WERI-Rb-1 (cell line): Measurements from ENCODE around the gene HIVEP3.
A peak's percentile ranks its signal among the peaks of the same experiment; 100 is the strongest.

ENCODE experiments used
- DNase-seq: peaks from one replicate; pipeline ENCODE4 v3.0.0-alpha.2; 2020
- H3K27ac ChIP-seq: fragments of 250-450 bp; sonication (Bioruptor Pico); 2 replicates; pipeline ENCODE4 v1.5.1; 2020; ENCODE audit warnings: mild to moderate bottlenecking, moderate library complexity
- H3K27me3 ChIP-seq: fragments of 250-450 bp; sonication (Bioruptor Pico); 2 replicates; pipeline ENCODE4 v1.5.1; 2021; ENCODE audit warnings: mild to moderate bottlenecking, low read depth, moderate library complexity; ENCODE audit not compliant: insufficient read depth, severe bottlenecking
- H3K36me3 ChIP-seq: fragments of 250-450 bp; sonication (Bioruptor Pico); 2 replicates; pipeline ENCODE4 v1.5.1; 2020; ENCODE audit warnings: mild to moderate bottlenecking, moderate library complexity
- H3K4me3 ChIP-seq: 2 replicates; pipeline ENCODE4 v1.5.1; 2011; ENCODE audit warnings: low read depth, mild to moderate bottlenecking, control low read depth, low read length
- H3K9me3 ChIP-seq: fragments of 250-450 bp; sonication (Bioruptor Pico); 2 replicates; pipeline ENCODE4 v1.5.1; 2021; ENCODE audit warnings: mild to moderate bottlenecking, moderate library complexity; ENCODE audit not compliant: severe bottlenecking
- TF ChIP-seq, protein P1 (sequence below): IDR thresholded peaks from 2 replicates; pipeline ENCODE4 v1.5.1; 2011; ENCODE audit warnings: low read depth, mild to moderate bottlenecking, control low read depth, inconsistent platforms, low read length

HIVEP3 gene

DNA sequence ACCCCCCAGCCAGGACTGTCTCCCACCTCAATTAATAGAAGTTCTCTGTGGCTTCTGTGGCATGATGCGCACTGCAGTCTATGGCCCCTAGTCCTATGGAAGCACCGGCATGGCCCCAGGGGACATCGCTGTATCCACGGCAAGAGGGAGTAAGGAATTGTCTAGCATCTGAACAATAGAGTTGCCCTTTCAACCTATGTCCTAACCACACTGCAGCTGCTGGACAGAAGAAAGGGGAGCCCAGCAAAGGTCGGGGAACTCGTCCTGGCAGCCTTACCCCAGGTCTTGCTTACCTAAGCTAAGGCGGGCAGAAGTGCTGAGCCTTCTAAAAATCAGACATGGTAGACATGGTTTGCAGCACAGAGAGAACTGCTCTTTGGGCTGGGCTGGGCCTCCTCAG, 330.9 kb downstream of the HIVEP3 start:
- Histone ChIP-seq H3K27me3 (no peaks in the 10 kb centered on the region), H3K4me3 (no peak overlapping the region), H3K27ac (no peak overlapping the region), H3K9me3 (no peaks in the 10 kb centered on the region), H3K36me3 (no peaks in the 10 kb centered on the region)
- DNase-seq = no peak
- TF ChIP-seq, protein P1, sequence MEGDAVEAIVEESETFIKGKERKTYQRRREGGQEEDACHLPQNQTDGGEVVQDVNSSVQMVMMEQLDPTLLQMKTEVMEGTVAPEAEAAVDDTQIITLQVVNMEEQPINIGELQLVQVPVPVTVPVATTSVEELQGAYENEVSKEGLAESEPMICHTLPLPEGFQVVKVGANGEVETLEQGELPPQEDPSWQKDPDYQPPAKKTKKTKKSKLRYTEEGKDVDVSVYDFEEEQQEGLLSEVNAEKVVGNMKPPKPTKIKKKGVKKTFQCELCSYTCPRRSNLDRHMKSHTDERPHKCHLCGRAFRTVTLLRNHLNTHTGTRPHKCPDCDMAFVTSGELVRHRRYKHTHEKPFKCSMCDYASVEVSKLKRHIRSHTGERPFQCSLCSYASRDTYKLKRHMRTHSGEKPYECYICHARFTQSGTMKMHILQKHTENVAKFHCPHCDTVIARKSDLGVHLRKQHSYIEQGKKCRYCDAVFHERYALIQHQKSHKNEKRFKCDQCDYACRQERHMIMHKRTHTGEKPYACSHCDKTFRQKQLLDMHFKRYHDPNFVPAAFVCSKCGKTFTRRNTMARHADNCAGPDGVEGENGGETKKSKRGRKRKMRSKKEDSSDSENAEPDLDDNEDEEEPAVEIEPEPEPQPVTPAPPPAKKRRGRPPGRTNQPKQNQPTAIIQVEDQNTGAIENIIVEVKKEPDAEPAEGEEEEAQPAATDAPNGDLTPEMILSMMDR = no peak

DNA sequence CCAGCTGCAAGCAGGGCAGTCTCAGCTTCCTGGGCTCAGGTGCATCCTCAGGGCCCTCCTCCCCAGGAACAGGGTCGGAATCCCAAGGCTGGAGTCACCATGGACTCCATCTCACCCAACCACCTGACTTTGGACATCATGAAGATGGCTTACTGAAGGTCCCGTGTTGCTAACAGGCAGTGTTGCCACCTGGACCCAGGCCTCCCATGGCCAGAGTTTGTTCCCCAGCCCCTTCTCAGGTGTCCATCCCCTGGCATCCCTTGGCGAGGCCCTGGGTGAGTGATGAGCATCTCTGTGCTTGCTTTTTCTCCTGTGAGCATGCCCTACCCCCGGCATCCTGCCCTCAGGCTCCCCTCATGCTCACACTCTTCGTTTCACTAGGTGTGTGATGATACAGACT, 332.5 kb downstream of the HIVEP3 start:
- Histone ChIP-seq H3K4me3 (no peak overlapping the region), H3K36me3 (no peaks in the 10 kb centered on the region), H3K27ac (no peak overlapping the region), H3K27me3 (no peaks in the 10 kb centered on the region), H3K9me3 (no peaks in the 10 kb centered on the region)
- TF ChIP-seq, protein P1 = no peak
- no peak for DNase-seq

DNA sequence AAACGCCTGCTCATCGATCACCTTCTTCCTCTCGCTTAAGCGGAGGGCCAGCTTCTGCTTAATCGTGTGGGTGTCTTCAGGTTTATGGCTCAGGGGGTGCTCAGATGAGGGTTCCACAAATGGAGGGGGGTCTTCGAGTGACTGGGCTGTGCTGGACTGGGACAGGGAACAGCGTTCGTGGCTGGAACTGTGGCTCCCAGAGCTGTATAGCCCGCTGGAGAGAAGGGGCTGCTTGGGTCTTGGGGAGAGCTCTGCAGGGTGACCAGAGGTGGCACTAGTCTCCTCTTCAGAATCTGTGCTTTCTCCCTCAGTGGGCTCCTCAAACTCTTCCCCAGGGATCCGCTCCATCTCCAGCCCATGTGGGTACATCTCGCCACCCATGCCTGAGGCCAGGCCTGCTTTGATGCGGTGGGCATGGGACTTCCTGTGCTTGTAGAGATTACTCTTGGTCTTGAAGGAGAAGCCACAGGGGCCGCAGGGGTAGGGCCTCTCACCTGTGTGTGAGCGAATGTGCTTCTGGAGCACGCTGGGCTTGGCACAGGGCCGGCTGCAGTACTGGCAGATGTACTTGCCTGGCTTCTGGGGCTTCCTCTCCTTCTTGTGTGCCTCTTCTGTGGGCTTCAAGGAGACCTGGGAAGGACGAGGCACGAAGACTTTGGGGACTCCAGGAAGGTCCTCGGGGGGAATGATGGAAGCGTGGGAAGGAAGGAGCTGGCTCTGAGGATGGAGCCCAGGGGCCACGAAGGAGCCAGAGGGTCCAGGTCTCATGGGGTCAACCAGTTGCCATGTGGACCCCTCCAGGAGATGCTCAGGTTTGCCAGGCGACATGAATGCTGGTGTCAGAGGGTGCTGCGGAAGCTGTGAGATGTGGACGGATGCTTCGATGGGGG, 334.8 kb downstream of the HIVEP3 start:
- Histone ChIP-seq H3K4me3 (no peak overlapping the region), H3K36me3 (peaks cover 4% of the 10 kb centered on the region; the same call in 1 of the 2 replicates), H3K9me3 (no peaks in the 10 kb centered on the region), H3K27ac (no peak overlapping the region), H3K27me3 (no peaks in the 10 kb centered on the region)
- no peak for DNase-seq
- TF ChIP-seq, protein P1 = peak; percentile 38; the same call in 1 of the 2 replicates

DNA sequence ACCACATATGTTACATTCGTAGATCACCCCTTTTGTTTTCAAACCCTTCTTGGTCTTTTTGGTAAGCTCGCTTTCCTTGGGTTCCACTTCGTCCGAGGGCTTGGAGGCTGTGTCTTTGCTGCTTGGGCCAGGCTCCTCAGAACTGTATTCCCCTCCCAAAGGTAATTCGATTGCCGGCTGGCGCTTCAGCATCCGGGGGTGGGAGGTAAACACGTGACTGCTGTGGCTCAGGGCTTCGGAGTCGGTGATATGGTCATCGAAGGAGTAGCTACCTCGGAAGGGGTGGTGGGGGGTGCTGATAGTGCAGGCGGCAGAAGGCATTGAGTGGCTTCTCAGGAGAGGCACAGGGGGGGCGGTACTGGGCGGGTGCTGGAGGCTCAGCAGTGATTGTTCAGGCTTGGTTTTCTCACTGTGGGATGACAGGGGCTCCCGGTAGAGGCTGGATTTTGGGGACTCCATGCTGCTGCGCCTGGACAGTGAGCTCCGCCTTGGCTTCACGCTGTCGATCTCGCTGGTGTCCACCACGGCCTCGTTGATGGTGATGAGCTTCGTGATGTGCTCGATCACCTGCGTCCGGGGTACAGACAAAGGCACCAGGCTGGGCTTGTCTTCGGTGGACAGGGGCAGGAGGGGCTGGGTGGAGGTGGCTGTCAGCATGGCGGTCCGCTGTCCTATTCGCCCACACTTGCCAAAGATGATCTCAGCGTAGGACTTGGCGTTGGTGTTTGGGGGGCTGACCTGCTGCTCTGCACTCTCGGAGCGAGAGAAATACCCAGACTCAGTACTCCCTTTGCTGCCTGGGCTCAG, 335.7 kb downstream of the HIVEP3 start:
- TF ChIP-seq, protein P1 = no peak
- H3K36me3 ChIP-seq = peaks cover 4% of the 10 kb centered on the region; the same call in 1 of the 2 replicates
- no peak overlapping the region for H3K4me3 ChIP-seq
- DNase-seq = no peak
- H3K27me3 ChIP-seq = no peaks in the 10 kb centered on the region
- no peaks in the 10 kb centered on the region for H3K9me3 ChIP-seq
- H3K27ac ChIP-seq = no peak overlapping the region

GRCh38 chr1:41582351-41582750, 336.4 kb downstream of the HIVEP3 start:
- TF ChIP-seq, protein P1 = no peak
- no peak overlapping the region for H3K27ac ChIP-seq
- no peak overlapping the region for H3K4me3 ChIP-seq
- H3K27me3 ChIP-seq = no peaks in the 10 kb centered on the region
- H3K9me3 ChIP-seq = no peaks in the 10 kb centered on the region
- no peak for DNase-seq
- H3K36me3 ChIP-seq = peaks cover 4% of the 10 kb centered on the region; the same call in 1 of the 2 replicates
